GM20431 (cell line): ENCODE measurements around the gene CDK5RAP1.
"Not testable (repeated sequence)": the region's sequence is repeated elsewhere in the genome, so short reads cannot be mapped to it uniquely, and the experiment has no call there.

Experiments used
- in situ Hi-C: fragments of 300-500 bp; cut with MseI, MboI; formaldehyde crosslinking; loops from one replicate; pipeline ENCODE4 v1.15.0; 2020; ENCODE audit warnings: low sequenced_read_pairs; ENCODE audit not compliant: unreplicated experiment

CDK5RAP1 gene

DNA sequence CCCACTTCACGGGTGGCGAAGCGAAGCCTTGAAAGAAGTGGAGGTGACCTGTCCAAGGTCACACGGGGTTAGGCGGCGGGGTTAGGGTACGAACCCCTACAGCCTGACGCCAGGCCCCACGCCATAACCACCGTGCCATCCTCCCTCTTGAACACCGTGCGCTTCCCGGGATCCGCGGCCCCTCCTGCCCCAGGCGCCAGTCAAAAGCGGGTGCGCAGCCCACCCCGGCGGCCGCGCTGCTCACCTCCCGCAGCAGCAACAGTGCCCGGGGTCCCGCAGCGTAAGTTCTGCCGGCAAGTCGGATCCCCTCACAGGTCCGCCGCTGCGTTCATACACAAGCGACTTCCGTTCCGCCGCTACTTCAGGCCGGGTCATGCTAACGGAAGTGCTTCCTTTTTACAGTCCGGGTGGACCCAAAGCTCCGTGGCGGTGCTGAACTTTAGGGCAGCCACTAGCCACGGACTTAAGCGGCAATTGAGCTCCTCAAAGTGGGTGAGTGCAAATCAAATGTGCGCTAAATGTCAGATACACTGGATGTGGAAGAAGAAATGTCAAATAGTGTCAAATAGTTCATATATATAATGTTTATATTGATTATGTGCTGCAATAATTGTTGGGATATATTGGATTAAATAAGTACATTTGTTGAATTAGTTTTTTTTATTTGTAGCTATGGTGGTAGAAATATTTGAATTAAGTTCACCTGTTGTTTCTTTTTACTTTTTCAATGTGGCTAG lies at the start of gene CDK5RAP1:
Gene CDK5RAP1 (minus strand): TSS at position 336 of the 737 bp plus-strand sequence. CDS start 4,455 bp downstream, outside the sequence.
- in situ Hi-C loops, result no loop called here

GRCh38 chr20:33450867-33451266 lies 49.5 kb upstream of the CDK5RAP1 start:
- in situ Hi-C loops, result no loop called here

DNA sequence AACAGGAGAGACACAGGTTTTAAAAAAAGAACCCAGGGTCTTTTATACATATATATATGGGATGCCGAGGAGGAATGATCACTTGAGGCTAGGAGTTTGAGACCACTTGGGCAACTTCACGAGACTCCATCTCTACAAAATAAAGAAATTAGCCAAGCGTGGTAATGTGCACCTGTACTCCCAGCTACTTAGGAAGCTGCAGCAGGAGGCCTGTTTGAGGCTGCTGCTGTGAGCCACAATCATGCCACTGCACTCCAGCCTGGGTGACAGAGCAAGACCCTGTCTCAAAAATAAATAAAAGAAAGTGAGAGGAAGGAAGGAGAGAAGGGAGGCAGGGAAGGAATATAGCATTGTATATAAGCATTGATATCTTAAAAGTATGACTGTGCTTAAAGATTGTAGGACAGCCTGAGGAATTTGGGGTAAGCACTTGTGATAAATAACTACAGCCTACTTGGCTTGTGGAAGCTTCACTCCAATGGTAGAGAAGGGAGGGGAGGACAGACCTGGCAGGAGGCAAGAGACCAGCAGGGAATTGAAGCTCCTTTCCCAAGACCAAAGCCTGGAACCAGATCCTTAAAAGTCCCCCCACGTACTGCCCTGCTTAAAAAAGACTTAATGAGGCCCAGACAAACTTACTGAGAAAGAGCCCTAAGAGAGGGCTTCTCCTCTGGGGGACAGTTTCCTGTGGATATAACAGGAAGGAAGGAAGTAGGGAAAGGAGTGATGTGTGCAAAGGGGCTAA lies 44.7 kb upstream of the CDK5RAP1 start:
- in situ Hi-C loops, result no loop called here

DNA sequence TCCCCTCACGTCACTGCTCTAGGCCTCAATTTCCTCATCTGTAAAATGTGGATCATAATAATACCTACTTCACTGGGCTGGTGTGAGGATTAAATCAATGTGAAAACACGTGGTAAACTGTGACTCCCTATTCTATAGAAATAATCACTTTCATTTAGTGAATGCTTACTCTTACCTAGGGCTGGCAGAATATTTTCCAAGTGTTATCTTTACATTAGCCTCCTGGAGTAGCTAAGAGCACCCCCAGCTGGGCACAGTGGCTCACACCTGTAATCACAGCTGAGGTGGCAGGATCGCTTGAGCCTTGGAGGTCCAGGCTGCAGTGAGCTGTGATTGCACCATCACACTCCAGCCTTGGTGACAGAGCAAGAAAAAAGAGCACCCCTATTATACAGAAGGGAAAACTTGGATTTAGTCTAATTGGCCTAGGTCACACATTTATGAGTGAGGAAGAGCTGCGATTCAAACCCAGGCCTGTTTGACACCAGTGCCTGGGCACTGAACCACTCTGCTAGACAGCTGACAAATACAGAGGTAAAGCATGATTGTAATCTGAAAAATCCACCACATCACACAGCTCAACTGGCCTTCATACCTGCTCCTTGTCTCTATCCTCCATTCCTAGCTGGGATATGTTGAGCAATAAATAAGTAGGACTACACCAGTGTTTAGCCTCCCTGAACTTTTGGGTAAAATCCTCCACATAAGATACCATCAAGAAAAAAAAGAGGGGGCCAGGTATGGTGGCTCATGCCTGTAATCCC lies 43.7 kb upstream of the CDK5RAP1 start:
- in situ Hi-C loops, result no loop called here

DNA sequence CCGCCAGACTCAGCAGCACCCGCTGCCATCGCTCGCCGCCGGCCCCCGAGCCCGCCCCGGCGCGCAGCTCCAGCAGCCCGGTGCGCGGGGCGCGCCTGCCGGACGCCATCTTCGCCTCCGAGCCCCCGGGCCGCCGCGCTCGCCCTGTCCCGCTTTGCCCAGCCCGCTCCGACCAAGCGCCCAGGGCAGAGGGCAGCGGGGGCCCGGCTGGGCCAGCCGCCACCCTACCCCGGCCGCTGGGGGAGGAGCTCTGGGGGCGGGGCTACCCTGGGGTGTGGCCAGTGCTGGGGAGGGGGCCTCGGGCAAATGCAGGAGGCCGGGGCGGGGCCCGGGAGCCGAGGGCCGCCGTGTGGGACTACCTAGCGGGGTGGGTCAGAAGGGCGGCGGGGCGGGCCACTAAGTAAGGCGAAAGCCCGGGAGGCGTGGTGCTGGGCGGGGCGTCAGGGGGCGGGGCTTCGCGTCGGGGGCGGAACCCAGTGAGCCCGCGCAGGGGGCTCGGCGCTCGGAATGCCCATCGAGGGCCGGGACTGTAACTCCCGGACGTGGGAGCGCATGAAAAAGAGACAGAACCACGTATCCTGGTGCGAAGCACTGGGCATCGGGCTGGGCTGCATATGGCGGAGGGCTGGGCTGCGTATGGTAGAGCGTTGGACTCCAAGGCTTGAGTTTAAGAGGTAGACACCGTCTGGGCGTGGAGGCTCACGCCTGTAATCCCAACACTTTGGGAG lies 42.4 kb upstream of the CDK5RAP1 start, which contains the start of gene SNTA1:
Gene SNTA1 (minus strand): TSS at position 252 of the 728 bp plus-strand sequence. CDS start 143 bp downstream, at position 109.
- in situ Hi-C loops, result no loop called here

DNA sequence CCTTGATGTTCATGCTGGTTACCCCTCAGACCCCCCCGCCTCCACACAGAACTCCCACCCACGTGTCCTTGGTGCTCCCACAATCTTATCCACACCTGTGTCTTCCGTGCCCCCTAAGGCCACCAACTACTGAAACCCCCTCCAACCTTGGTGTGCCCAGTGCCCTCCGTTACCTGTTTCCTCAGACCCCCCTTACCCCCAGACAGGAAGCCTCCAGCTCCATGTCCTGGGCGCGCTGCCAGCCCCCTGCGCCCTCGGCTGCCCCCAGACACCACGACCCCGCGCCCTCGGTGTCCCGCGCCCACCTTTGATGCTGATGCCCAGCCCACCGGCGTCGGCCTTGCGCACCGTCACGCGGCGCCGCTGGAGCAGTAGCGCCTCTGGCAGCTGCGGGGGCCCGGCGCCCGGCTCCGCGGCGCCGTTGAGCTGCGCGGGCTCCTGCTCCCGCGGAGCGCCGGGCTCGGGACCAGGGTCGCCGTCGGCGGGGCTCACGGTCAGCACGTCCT lies 41.7 kb upstream of the CDK5RAP1 start:
- in situ Hi-C loops, result no loop called here

DNA sequence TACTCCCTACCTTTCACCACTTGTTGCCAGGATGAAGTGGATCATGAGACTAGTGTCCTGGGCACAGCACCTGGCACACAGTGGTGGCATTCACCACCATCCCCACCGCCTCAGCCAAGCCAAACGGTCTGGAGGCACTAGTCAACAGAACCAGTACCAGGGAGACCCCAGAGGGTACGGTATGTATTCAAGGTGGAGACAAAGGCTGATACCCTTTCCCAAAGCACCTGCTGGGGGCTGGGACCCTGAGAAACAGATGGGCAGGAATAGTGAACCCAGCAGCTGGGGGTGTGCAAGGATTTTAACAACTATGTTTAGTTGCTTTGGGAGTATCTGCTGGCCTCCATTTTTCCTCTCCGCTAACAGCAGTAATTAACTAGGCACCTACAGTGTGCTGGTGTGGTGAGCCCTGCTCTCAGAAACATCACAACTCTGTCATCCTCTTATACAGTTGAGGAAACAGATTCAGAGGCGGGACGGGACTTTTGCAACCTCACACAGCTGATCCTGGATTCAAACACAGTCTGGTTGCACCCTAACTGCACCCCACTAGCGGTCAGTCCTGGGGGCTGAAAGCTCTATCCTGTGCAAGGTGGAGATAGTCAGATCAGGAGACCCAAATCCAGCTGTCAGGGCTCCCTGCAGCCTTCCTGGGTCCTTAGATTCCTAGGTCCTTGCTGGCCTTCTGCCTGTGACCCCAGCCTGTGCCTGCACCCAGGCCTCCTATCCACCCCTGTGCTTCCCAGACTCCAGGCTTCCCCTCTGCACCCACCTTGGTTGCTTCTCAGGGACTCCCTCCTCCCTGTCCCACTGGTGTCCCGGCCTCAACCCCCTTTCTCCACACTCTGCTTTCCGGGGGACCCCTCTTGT lies 41.1 kb upstream of the CDK5RAP1 start:
- in situ Hi-C loops, result no loop called here

- in situ Hi-C loops, result no loop called here
Measured at GRCh38 chr20:33441142-33441955, 40.0 kb upstream of the CDK5RAP1 start.

DNA sequence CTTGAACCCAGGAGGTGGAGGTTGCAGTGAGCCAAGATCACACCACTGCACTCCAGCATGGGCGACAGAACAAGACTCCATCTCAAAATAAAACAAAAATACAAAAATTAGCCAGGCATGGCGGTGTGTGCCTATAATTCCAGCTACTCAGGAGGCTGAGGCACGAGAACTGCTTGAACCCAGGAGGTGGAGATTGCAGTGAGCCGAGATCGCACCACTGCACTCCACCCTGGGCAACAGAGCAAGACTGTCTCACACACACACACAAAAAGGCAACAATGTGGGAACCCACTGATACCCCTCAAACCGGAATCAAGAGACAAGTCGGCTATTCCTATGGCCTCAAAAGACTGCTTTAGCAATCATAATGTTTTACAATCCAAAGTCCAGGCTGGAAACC lies 39.2 kb upstream of the CDK5RAP1 start:
- in situ Hi-C loops, result not testable (repeated sequence)

DNA sequence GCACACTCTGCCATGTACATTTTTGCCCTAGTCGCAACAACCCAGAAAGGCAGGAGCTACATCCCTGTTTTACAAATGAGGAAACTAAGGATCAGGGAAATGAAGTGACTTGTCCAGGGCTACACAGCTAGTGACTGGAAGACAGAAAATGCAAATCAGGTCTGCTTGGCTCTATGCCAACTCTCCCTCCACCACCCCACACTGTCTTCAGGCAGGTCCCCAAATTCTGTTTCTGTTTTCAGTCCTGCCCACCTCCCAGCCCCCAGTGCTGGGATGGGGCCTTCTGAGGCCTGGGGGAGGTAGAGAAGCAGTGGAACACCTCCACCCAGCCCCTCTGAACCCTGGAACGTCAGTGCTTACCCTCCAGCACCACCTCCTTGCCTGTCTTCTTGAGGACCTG lies 37.2 kb upstream of the CDK5RAP1 start:
- in situ Hi-C loops, result no loop called here

- in situ Hi-C loops, result no loop called here
Measured at GRCh38 chr20:33437141-33437911, 36.0 kb upstream of the CDK5RAP1 start.

DNA sequence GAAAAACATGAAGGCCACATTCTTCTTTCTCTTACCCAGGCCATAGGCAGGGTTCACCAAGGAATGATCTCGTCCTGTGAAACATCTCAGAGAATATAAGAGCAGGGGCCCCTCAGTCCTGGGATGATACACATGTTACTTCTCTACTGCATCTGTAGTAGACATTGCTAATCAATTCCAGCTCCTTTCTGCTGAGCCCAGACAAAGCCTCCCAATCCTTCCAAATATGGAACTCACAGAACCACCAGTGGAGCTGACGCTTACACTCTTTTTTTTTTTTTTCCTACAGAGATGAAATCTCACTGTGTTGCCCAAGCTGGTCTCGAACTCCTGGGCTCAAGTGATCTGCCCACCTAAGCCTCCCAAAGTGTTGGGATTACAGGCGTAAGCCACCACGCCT lies 33.1 kb upstream of the CDK5RAP1 start:
- in situ Hi-C loops, result no loop called here

GRCh38 chr20:33433465-33434234 lies 32.3 kb upstream of the CDK5RAP1 start:
- in situ Hi-C loops, result no loop called here

GRCh38 chr20:33431797-33432381 lies 30.6 kb upstream of the CDK5RAP1 start:
- in situ Hi-C loops, result no loop called here

DNA sequence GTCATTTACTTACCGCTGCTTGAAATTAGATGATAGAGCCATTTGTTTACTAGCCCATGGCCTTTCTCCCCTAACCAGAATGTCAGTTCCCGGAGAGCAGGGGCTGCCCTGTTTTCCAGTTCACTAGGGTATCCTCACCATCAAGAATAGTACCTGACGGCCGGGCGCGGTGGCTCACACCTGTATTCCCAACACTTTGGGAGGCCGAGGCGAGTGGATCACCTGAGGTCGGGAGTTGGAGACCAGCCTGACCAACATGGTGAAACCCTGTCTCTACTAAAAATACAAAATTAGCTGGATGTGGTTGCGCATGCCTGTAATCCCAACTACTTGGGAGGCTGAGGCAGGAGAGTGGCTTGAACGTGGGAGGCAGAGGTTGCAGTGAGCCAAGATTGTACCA lies 22.6 kb upstream of the CDK5RAP1 start:
- in situ Hi-C loops, result not testable (repeated sequence)

DNA sequence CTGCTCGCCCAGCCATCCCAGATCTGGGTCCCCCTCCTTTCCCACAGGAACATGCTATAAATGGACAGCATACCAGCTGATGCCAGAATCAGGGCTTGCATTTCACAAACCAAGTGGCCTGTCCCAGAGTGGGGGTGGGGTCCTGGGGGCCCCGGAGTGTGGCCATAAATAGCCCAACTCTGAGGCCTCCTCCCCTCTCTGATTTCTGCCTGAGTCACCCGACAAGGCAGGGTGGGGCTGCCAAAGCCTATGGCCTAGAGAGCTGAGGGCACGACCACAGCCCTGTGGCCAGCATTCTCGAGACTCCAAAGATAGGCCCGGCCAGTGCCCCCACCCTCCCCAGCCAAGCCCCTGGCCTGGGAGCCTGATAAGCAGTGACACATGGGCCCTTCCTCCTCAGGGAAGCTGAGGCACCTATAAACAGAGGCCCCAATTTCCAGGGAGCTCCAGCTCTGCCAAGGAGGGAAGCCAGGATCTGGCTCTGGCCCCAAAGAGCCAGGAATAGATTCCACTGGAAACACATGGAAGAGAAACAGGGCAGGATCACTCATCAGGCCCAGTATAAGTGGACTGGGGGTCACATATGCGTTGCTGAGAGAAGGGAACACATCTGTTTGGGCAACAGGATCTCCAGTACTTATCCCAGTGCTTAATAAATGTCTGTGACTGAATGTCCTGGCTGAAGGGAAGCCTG lies 22.0 kb upstream of the CDK5RAP1 start:
- in situ Hi-C loops, result no loop called here
